COLO668 (cell line): Measurements from ENCODE around the gene PPFIA2.

Experiments
- DNase-seq: peaks from one replicate; lab custom pipeline; 2025; ENCODE audit not compliant: unreplicated experiment; lab: John Stamatoyannopoulos, UW

The PPFIA2 gene

DNA sequence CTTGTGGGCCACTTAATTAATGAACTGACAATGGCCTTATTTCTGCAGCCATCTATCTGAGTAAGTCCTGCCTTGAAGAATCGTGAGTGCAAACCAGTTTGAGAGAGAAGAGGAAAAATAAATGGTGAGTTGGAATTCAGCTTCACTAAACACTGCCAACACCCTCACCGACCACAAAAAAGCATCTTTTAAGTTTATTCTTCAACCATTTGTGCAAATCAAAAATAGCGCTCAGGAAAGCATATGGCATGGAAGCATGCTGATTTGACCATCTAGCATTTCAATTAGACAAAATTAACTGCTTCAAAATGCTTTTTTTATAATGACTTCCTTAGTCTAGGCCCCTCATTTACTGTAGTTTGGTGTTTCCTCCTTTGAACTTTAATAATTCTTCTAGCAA, 294.0 kb downstream of the PPFIA2 start:
- DNase-seq, result no peak

DNA sequence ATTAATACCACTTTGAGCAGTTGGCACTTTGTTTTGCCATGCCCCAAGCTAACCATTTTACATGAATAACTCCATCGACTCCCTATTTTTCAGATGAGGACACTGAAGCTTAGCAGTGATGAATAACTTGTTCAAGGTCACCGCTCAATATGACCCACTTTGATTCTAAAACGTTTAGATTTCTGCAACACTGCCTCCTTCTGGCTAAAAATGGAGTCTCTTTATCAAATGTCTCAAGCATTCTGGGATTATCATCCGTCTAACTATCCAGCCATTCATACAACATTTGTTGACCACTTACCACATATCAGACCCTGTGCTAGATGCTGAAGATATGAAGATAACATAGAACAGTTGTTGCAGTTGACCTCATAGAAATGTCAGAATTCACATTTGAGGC, 298.0 kb downstream of the PPFIA2 start:
- no peak for DNase-seq

DNA sequence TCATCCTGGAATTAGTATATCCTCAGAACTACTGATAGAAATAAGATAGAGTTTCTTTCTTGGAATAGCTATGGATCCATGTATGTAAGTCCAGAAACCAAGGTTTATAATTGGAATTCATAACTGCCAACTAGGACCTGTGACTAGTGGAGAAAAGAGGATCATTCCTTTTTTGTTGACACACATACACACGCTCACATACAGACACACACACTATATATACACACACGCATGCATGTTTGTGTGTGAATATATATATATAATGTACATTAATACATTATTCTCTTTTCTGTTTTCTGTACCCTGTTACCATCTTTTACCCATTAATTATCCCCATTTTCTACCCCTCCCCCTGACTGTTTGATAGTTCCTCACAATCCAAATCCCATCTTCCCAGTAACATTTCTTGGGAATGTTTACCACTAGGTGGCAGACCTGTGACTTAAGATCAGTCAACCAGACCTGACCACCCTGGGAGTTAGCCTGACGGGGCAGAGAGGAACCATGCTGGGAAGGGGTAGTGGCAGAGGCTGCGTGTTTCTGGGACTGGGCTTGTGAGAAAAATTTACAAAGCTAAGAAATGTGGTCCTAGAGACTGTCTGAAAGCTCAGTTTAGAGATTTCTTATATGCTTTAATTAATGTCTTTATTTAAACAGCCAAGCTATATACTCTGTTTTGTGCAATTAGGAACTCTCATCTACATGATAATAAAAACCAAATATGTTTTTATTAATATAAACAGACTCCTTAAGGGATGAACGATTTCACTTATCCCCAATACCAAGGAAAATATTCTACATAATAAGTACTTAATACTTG, 308.0 kb downstream of the PPFIA2 start:
- peak; percentile 47 for DNase-seq

DNA sequence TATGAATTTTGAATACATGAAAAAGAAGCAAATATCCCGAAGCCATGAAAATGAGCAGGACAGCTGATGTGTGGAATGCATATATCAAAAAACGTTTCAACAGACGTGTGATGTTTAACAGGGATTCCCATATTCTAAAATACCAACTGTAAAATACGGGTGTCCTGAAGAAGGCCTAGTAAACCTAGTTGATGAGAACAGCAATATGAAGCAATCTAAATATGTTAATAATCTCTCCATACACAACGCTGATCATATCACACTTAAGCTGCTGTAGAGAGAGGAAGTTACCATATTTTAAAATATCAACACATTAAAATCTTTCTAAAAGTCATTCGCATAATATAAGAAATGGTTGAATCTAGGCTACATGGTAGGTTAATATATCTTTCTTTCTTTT, 317.5 kb downstream of the PPFIA2 start:
- no peak for DNase-seq

DNA sequence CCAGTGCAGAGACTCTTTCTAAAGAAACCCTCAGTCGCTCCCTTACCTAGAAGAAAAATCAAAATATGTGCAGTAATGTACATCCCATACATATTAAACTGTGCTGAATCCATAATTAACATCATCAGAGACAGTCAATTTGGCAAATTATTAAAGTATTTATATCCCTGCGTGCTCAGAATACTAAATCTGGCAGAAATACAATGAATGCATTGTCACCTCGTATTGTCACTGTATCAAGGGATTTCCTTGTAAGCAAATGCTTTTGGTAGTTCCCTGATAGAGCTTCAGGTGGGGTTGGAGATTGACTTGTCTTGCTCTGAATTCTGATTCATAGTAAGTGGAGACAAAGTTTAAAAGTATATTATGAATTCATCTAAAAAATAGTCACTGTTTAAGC, 319.1 kb downstream of the PPFIA2 start:
- DNase-seq, result no peak

DNA sequence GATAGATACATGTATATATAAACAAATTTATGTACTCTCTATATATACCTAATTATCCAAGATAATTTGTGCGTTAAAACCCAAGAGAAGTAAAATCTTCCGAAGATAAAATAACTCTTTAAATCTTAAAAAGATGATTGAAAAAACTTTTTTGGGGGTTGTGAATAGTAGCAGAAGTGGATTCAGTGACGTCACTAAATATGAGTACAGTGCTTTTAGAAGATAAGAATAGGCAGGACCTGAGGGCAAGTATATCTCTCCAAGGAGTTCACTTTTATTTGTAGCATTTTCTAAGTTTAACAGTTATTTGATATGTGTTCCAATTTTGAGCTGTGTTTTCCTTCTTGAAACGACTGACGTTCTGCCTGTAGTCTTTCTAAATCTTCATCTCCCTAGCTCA, 319.8 kb downstream of the PPFIA2 start:
- no peak for DNase-seq

DNA sequence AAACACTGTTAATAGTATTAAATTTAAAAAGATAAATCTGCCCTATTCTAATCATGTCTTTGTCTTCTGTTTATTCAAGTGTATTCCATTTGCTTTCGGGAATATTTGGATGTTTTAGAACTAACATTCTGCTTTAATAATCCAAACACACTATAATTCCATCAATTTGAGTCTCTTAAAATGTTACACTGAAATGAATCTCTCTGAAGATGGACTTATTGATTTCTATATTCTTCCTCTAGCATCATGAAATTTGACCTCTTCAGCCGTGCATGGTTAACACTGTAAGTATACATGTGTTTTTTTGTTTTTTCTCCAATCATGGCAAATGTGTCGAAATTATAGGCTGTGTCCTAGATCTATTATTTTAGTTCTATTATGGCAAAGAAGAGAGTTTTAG, 342.1 kb downstream of the PPFIA2 start:
- no peak for DNase-seq

- DNase-seq, result no peak
Measured at GRCh38 chr12:81416571-81416970, 342.6 kb downstream of the PPFIA2 start.

DNA sequence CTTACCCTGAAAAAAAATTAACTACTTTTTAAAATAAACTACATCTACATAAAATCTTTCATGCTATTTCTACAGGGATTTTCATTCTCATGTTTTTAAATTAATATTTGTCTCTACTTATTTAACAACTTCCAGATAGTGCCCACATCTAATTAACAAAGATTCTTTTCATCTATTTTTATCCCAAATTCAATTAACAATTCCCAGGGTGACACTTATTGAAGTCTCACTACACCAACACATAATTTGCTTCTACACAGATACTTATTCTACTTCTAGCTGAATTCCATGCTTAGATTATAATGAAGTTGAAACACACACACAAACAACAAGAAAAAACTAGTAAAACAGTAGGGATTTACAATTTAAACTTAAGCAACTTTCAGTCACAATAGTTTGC, 344.7 kb downstream of the PPFIA2 start:
- no peak for DNase-seq

GRCh38 chr12:81412940-81413339, 346.2 kb downstream of the PPFIA2 start:
- no peak for DNase-seq

DNA sequence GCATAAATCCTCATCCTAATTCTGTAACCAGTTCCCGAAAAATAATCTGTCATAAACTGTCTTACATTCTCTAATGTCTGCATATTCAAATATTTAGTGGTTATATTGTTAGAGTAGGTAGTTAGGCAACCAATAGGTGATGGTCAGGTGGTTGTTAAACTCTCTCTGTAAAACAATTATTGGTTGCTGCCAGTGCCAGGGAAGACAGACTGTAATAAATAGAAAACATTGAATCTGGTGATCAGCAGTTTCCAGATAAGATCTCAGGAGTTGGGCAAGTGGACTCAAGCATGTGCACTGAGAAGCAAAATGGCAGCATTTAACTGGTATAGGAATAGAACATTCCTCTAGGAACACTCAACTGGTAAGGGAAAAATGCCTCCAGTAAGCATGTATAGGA, 355.8 kb downstream of the PPFIA2 start:
- no peak for DNase-seq

DNA sequence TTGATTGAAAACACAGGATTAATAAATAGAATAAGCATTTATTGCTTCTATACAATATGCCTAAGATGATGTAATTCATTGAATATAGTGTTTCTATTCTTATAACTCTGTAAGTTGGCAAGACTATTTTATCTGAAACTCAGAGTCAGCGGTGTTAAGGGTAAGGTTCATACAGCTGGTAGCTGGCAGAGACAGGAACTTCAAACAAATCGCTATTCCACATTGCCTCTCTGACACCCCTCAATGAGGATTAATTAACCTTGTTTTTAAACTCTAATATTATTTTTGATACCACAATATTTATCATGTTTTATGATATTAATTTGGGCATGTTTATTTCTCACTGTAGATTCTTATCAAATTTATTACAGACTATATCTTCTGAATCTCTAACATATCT, 357.9 kb downstream of the PPFIA2 start:
- DNase-seq, result no peak

- DNase-seq, result no peak
Measured at GRCh38 chr12:81400024-81400423, 359.1 kb downstream of the PPFIA2 start.

DNA sequence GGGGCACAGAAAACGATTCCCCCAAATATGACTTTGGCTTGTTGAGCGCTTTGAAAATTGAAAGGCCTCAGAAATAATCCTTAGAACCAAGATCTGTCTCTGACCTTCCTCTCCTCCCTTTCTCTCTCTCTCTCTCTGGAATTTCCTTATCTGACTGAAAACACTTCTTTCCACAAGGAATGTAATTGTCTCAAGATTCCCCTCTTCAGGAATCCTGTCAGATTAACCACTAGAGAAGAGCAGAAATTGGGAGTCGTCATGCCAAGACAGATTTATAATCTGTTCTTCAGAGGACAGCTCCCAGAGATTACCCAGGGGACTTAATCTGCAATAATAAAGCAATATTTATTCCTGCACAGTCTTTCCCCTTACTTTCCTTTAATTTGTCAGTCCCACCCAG, 363.7 kb downstream of the PPFIA2 start:
- DNase-seq, result no peak

GRCh38 chr12:81389550-81390099, 369.5 kb downstream of the PPFIA2 start:
- no peak for DNase-seq

DNA sequence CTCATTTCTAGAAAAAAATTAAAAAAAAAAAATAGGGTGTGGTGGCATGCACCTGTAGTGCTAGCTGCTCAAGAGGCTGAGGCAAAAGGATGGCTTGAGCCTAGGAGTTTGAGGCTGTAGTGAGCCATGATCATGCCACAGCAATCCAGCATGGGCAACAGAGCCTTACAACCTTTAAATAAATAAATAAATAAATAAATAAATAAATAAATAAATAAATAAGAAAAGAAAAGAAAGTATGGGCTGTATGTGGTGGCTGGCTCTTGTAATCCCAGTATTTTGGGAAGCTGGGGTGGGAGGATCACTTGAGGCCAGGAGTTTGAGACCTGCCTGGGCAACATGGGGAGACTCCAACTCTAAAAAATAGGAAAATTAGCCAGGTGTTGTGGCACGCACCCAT, 373.0 kb downstream of the PPFIA2 start:
- no peak for DNase-seq

GRCh38 chr12:81381951-81382350, 377.2 kb downstream of the PPFIA2 start:
- DNase-seq, result peak; percentile 64

DNA sequence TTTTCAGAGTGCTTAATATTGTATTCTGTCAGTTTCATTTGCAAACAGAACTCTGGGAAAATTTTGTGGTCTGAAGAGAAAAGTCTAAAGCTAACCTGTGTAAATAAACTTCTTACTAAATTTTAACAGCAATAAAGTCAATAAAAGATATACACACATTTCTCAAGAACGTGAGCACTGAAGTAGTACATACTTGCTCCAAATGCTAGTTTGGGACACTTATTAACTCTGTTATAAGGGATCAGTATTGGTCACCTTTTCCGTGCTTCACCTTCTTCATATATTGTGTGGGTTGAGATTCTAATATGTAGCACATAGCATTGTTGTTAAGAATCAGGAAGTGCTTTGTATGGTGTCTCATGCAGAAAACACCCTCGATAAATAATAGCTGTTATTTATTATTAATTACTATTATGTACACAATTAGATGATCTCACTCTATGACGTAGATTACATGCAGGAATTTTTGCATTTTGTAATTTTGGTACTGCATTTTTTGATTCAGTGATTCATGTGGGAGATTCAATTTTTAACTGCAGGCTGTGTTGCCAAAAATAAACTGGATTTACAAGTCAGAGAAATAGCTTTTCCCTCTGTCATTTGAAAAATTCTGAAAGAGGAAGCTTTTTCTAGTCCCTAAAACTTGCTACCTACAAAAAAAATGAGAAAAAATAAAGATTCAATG, 380.4 kb downstream of the PPFIA2 start:
- no peak for DNase-seq

DNA sequence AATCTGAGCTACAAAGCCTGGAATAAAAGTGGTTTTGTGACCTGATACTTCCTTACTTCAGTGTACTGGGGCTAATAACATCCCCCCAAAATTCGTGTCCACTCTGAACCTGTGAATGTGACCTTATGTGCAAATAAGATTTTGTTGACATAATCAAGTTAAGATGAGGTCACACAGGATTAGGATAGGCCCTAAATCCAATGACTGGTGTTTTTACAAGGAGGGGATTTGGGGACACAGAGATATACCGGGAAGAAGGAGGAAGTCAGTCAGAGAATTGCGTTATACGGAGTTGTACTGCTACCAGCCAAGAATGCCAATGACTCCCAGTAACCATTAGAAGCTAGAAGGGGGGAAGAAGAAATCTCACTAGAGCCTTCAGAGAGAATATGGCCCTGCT, 381.4 kb downstream of the PPFIA2 start:
- DNase-seq, result no peak

DNA sequence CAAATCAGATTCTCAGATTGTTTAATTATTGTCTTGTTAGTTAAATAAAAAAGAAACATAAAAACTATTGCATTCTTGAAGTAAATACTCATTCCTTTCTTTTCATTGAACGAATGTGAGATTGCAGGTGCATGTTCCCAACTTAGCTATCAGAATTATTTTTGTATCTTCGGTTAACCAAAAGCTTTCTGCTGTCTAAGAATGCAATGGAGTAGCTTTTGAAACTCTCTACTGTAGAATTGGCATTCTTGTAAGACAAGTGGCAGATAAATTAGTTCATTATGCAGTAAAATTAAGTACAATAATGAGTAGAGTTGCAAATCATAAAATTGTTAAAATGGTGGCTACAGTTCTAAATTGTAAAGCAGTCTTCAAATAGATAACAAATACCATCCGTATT, 383.2 kb downstream of the PPFIA2 start:
- no peak for DNase-seq

DNA sequence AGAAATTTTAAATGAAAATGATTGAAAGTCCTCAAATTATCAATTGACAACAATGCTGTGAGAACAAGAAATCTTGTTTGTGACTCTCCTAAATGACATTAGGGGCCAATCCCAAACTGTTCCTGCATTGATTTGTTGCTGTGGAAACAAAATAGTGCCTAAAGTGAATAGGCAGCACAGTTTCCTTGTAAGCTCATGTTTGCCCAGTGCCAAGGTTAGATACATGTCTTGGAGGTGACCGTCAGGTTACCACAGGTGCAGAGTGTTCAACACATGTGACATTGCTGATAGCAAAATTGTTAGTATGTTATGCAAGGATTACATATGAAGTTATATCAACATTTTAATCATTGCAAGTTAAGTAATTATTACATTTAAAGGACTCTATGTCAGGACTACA, 388.7 kb downstream of the PPFIA2 start:
- DNase-seq, result no peak

DNA sequence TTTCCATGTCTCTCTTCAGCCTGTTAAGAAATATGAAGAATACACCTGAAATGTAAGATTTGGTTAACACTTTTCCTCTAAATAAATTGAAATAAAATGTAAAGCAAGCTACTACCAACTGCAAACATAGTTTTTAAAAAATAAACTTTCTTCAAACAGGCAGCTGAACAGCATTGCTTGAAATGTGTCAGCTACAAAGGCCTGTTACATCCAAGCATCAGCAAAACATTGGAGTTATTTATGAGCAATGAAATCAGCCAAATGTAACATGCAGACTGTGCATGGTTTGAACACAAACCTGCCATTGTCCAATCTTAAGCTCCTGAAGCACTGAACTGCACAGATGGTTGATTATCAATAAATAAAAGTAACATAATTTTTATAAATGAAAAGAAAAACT, 390.0 kb downstream of the PPFIA2 start:
- no peak for DNase-seq
